Measurements from ENCODE around the gene PFDN6.

GRCh38 chr6:33333666-33334065 is 44.3 kb downstream of the PFDN6 start:
- TF ChIP-seq ZNF263 (CRISPR knock-in tag; IDR thresholded peaks at IDR 0.05; ENCODE audit: low read depth) (no peak), MAX (CRISPR knock-in tag; IDR thresholded peaks at IDR 0.05) (no peak), CTCF (IDR thresholded peaks at IDR 0.05) (no peak), ATF3 (CRISPR knock-in tag; conservative IDR thresholded peaks at IDR 0.05) (no peak), ESRRA (CRISPR knock-in tag; IDR thresholded peaks at IDR 0.05; ENCODE audit: borderline replicate concordance) (no peak), CREB1 (CRISPR knock-in tag; IDR thresholded peaks at IDR 0.05) (no peak), TCF7 (CRISPR knock-in tag; IDR thresholded peaks at IDR 0.05; ENCODE audit: low read depth) (no peak), KAT7 (CRISPR knock-in tag; IDR thresholded peaks at IDR 0.05; ENCODE audit: borderline replicate concordance) (no peak), FOXP4 (CRISPR knock-in tag; IDR thresholded peaks at IDR 0.05) (no peak), NFYB (CRISPR knock-in tag; conservative IDR thresholded peaks at IDR 0.05; ENCODE audit: low read depth) (no peak), SMAD3 (CRISPR knock-in tag; IDR thresholded peaks at IDR 0.05; ENCODE audit: borderline replicate concordance) (no peak)
